Iris pigment epithelial cell (primary cell): ENCODE measurements around the gene BMP5.

Experiments
- DNase-seq: peaks from one replicate; pipeline ENCODE4 v3.0.0-alpha.2; 2011; ENCODE audit warnings: low read depth

The BMP5 gene

DNA sequence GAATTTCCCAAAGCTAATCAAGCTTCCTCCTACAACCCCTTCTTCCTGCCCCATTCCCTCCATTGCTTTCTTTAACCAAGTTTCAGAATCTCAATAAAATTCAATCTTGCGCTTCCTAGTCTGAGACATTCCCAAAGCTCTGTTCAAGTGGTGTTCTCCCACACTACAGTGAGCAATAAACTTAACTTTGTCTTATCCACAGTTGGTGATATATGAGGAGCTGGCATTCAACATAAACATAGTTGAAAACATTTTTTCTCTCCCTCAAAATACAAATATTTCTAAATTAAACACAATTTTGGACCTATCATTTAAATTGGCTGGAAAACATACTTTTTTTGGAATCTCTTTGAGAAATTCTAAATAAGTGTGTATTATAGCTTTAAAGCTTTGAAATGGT is 166.7 kb downstream of the BMP5 start:
- DNase-seq = no peak

GRCh38 chr6:55705451-55706440 is 169.6 kb downstream of the BMP5 start:
- no peak for DNase-seq

DNA sequence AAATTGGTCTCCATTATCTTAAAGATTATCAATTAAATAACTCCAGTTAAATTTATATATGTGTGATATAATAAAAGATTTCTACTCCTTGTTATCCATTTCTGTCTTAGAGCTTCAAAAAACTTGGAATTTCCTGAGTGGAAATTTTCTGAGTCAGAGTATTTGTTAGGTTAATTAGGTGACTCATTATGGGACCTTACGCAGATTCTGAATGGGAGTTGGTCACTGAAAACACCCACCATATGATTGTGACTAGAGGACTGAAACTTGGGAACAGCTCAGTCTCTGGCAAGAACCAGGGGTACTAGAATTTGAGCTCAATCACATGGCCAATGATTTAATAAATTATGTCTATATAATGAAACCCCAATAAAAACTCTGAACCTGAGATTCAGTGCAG is 171.0 kb downstream of the BMP5 start:
- peak; percentile 41 for DNase-seq
